Lower leg skin (tissue), 3 donors: ENCODE measurements around the gene LDLRAP1.

Source experiments
- CTCF ChIP-seq, 3 donors: fragments of 450-650 bp; IDR thresholded peaks; one replicate each; pipeline ENCODE4 v1.5.1; 2016; ENCODE audit warnings: antibody characterized with exemption in 3 of 3, mild to moderate bottlenecking in 3 of 3, moderate library complexity in 2 of 3
- POLR2A ChIP-seq, 2 donors: fragments of 450-650 bp; IDR thresholded peaks; one replicate each; pipeline ENCODE4 v1.6.1; 2016 to 2017; ENCODE audit warnings: antibody characterized with exemption in 2 of 2, mild to moderate bottlenecking in 1 of 2, moderate library complexity in 1 of 2

GRCh38 chr1:25569597-25570396 is 26.4 kb downstream of the LDLRAP1 start:
- TF ChIP-seq CTCF (IDR thresholded peaks at IDR 0.05) (no peak), POLR2A (IDR thresholded peaks at IDR 0.05) (no peak)
